ENCODE data around the gene SRSF3. TPM values are rescaled to one million over a fixed set of nuclear protein-coding genes. Genes with fewer than 3 reads are reported as not detected.

SRSF3 gene
- total and polyA plus RNA-seq, 9 of the 15 experiments (the other 6 are each of a cell fraction or from before 2014, with no cell fraction given), result 337 to 1,200 (median 518) TPM

GRCh38 chr6:36599791-36600209, 5.6 kb downstream of the SRSF3 start (continued):
- TF ChIP-seq CLOCK (CRISPR knock-in tag; IDR thresholded peaks at IDR 0.05; ENCODE audit: borderline replicate concordance) (no peak), SIN3A (IDR thresholded peaks at IDR 0.05; ENCODE audit: borderline replicate concordance in 2 of 2, control insufficient read depth in 1 of 2, low read depth in 2 of 2, low read length in 2 of 2) (no peak), GABPB1 (CRISPR knock-in tag; IDR thresholded peaks at IDR 0.05) (0 out of 2 replicates have a peak, but pooled peaks have one; percentile 34), ZBTB5 (IDR thresholded peaks at IDR 0.05) (no peak), MAX (CRISPR knock-in tag; IDR thresholded peaks at IDR 0.05) (peak; percentile 49), TFAP4 (CRISPR knock-in tag; IDR thresholded peaks at IDR 0.05; ENCODE audit: borderline replicate concordance) (peak; percentile 50; the same call in 1 of the 2 replicates), SUPT5H (IDR thresholded peaks at IDR 0.05) (peak; percentile 41), EGR1 (conservative IDR thresholded peaks at IDR 0.05) (peak; percentile 65), RBFOX2 (IDR thresholded peaks at IDR 0.05; ENCODE audit: low read depth, low read length) (peak; percentile 72), CEBPG (CRISPR knock-in tag; IDR thresholded peaks at IDR 0.05) (0 out of 2 replicates have a peak, but pooled peaks have one; percentile 7), CEBPG (tag; conservative IDR thresholded peaks at IDR 0.05 in 1 of 2, IDR thresholded peaks at IDR 0.05 in 1 of 2) (no peak), CBFA2T2 (conservative IDR thresholded peaks at IDR 0.05) (peak; percentile 15; the same call in 1 of the 2 replicates), TFE3 (CRISPR knock-in tag; IDR thresholded peaks at IDR 0.05) (peak; percentile 73), CREB3L1 (IDR thresholded peaks at IDR 0.05; ENCODE audit: borderline replicate concordance, low read depth) (no peak), RAD51 (IDR thresholded peaks at IDR 0.05; ENCODE audit: borderline replicate concordance, low read depth) (peak; percentile 69; the same call in 1 of the 2 replicates), NFYB (IDR thresholded peaks at IDR 0.05; ENCODE audit: extremely low read depth, insufficient read length) (peak; percentile 8), USF2 (CRISPR knock-in tag; IDR thresholded peaks at IDR 0.05) (peak; percentile 68)
